Measurements from ENCODE around the gene ETS1.

ETS1 gene

DNA sequence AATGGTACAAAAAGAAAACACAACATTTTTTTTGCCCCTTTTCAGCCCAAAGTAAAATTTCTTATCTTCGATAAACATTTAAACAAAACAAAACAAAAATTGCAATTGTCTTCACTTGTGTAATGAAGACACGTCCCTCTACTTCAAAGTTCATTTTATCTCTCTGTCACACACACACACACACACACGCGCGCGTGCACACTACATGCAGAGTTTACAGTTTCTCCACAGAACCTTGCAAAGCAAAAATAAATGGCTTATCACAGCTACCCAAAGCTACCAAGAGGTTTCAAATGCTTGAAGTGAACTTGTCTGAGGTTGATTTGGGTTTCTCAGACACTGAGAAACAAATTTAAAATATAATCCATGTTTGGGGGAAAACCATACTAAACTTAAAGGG, 72.3 kb downstream of the ETS1 start:
- no peak for DNase-seq

- no peak for DNase-seq
These were observed 73.3 kb downstream of the ETS1 start for GRCh38 chr11:128513915-128514681.

DNA sequence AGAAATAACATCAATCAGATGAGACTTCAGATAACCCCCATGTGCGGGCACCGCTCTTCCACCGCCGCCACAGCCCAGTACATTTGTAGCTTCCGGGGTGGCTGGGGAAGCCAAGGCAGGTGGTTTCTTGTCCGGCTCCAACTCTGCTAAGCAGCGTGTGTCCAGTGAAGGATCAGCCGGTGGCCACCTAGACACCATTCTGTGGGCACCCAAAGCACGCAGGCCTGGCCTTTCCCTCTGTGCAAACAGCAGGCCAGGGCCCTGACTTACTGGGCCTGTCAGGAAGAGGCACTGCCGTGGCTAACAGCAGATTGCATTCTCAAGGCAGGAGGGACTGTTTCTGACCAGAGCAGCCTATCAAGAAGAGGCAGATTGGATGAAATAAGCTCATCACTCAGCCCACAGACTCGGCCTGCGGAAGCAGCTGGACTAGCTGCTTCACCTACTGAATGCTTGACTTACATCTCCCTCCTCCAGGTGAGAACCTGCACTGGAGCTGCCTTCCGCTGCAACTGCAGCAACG, 74.8 kb downstream of the ETS1 start:
- no peak for DNase-seq

DNA sequence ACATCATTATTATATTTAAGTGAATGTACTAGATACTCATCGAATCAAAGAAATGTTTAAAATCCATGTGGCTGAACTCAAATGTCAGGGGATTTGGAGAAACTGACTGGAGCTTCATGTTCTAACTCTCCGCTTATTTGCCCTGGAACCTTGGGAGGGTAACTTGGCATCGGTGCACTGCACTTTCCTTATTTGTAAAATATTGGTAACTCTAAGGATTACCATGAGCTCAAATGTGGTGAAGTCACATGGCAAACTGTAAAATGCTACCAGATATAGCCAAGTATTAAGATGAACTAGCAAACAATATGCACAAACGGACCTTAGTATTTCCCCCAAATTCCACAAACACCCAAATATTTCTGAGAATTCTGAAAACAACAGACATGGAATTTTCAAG, 75.6 kb downstream of the ETS1 start:
- DNase-seq: no peak

- DNase-seq: no peak
These were observed 77.6 kb downstream of the ETS1 start for GRCh38 chr11:128509621-128510389.

DNA sequence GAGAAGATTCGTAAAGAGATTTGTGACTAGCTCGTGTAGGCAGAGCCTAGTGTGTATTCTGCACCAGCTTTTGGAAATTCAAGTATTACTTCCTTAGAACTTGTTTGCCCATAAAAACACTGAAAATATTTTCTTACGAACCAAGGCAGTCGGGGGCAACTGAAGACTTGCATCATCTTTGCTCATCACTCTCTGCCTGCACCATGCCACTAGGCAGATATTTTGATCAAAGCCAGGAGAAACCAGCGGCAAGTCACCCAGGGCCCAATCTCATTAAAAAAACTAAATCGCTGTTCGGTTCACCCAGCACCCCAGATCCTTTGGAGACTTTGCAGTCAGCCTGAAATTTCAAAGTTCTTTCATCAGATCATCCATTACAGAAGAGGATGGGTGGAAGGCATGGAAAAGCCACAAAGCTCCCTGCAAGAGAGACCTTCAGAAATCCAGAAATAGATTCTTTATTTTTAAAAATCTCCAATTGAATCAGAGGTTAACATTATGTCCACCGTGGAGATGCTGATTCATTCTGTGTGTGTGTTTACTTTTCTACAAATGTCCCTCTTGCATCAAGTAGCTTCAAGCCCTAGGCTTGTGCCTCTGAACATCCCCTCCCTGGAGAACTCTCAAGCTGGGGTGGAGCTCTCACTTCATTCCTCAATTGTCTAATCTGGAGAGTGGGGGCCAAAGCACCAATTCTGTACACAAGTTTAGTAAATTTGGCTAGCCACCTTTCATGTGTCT, 78.4 kb downstream of the ETS1 start:
- no peak for DNase-seq

- no peak for DNase-seq
These were observed 79.4 kb downstream of the ETS1 start for GRCh38 chr11:128507936-128508335.

DNA sequence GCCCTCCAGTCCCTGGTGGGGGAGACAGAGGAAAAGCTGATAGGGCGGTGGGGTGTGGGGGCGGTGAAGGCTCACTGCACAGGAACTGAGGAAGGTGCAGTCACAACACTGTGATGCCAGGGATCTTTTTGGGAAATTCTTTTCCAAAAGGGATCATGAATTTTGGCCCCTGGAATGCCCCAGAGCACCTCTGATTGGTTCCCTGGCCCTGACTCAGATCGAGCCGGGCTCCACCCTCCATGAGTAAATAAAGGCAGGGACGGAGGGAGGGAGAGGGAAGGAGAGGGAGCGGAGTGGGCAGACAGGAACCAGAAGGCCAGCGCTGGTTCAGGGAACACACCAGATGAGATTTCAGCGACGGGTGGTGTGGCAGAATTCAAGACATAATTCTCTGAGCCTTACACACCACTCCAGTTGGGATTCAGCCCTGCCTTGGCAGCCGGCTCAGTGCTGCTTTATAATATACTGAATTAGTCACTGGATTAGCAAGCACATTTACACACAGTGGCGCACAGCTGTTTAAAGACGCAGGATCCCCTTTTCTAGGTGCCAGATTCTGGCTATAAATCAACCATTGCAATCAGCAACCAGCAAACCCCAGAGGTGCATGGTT, 80.3 kb downstream of the ETS1 start:
- no peak for DNase-seq

DNA sequence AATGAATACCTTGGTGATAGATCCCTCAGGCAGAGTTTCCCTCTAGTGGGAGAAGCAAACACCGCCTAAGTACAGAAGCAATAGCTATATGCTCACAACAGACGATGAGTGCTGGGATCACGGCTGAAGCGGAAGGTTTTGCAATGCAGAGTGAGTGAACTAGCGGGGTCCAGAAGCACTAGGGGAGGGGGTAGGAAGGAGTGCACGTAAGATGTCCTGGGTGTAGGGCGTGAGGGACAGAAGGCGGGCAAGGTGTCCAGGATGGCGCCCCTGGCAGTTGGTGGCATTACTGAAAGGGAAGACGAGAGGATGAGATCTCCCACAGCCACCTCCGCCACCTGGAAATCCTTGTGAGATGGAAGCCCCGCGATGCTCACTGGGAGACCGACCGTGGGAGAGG, 81.0 kb downstream of the ETS1 start:
- DNase-seq: no peak

- DNase-seq: no peak
These were observed 81.8 kb downstream of the ETS1 start for GRCh38 chr11:128505449-128506065.

- no peak for DNase-seq
These were observed 82.9 kb downstream of the ETS1 start for GRCh38 chr11:128504486-128504885.

GRCh38 chr11:128503245-128503991, 83.9 kb downstream of the ETS1 start:
- DNase-seq: no peak

- DNase-seq: no peak
These were observed 84.6 kb downstream of the ETS1 start for GRCh38 chr11:128502726-128503125.

DNA sequence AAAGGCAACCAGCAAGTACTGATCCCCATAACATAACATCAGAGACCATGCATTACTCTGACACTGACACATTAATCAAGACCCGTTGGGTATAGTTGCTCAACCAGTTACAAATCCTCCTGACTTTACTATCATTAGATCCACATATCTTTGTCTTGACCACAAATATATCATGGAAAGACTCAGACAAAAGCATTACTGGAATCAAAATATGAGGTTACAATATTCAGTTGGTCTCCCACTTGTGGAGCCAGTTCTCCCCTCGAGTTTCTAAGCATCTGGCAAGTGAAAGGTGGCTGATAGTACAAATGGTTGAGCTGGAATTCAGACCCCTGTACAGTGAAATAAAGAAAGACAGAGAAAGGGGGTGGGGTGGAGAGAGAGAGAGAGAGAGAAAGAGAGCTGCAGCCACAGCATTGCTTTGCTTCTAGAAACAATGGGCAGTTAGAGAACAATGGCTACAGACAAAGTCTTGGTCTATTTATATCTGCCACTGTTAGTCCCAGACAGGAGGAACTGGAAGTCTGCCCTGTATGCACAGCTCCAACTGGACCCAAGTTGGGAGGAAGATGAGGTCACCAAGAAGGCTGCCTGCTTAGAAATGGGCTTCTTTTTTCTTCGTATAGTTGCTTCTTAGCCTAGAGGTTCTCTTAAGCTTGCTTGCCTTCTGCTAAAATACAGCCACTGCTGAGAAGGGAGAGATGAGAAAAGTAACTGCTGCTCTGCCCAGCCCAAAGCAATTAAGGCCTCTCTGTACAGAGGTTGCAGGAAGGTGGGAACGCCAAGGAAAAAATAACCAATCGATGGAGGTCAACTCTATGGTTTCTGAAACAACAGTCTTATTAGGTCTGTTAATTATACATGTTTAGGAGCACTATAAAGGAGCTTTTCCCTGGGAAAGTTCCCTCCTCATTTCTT, 85.5 kb downstream of the ETS1 start:
- DNase-seq: no peak

GRCh38 chr11:128501008-128501407, 86.3 kb downstream of the ETS1 start:
- no peak for DNase-seq

GRCh38 chr11:128500493-128500892, 86.9 kb downstream of the ETS1 start:
- no peak for DNase-seq

DNA sequence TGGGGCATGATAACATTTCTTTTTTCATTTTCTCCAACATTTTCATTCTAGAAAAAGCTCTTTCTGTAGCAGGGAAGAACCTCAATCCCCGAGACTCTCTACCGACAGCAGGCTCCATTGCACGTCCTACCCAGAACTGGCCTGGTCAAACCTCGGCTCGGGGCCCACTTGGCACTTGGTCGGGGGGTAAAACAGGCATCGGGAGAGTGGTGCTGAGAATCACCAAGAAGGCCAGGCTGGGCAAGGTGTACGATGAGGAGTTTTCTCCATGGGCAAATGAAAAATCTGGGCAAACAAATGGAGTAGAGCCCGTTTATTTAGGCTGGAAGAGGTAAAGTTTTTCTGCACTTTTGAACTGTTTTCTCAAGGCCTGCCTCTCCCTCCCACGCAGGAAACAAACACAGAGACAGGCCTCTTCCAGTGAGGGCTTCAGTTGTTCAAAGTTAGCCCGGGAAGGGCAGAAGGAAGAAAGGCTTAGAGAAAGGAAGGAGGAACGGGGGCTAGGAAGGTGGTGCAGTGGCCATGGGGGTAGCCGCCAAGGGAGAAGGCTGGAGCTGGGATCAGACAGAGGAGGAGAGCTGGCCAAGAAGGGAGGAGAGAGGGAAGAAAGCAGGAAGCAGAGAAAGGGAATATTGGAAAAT, 87.6 kb downstream of the ETS1 start:
- no peak for DNase-seq

GRCh38 chr11:128498721-128499245, 88.6 kb downstream of the ETS1 start:
- DNase-seq: no peak

GRCh38 chr11:128497776-128498095, 89.6 kb downstream of the ETS1 start:
- DNase-seq: no peak
